Activated CD4-positive, alpha-beta memory T cell treated with anti-CD3 and anti-CD28 coated beads for 36 hours (primary cell): Measurements from ENCODE around the gene CMAS. TPM values are rescaled to one million over a fixed set of nuclear protein-coding genes. Genes with fewer than 3 reads are reported as not detected.

ENCODE experiments used
- CTCF ChIA-PET: fragments of 350-600 bp; sonication (Branson Sonifier 250); formaldehyde crosslinking; loops from one replicate; lab custom pipeline; 2021; ENCODE audit warnings: antibody characterized with exemption, inconsistent platforms; lab: Charles Lee
- POLR2A ChIA-PET: fragments of 350-600 bp; sonication (Branson Sonifier 250); formaldehyde crosslinking; loops from one replicate; lab custom pipeline; 2021; ENCODE audit warnings: antibody characterized with exemption; lab: Charles Lee
- DNase-seq: peaks from one replicate; pipeline ENCODE4 v3.0.0-alpha.2; 2020
- H3K27ac Mint-ChIP-seq: one replicate; pipeline ENCODE4 v1.8.0; 2021; ENCODE audit warnings: mixed read lengths
- H3K27me3 Mint-ChIP-seq: one replicate; pipeline ENCODE4 v1.8.0; 2021; ENCODE audit warnings: mixed read lengths
- H3K36me3 Mint-ChIP-seq: one replicate; pipeline ENCODE4 v1.8.0; 2021; ENCODE audit warnings: mixed read lengths
- H3K4me1 Mint-ChIP-seq: one replicate; pipeline ENCODE4 v1.8.0; 2021; ENCODE audit warnings: low read depth, mixed read lengths
- H3K4me3 Mint-ChIP-seq: one replicate; pipeline ENCODE4 v1.8.0; 2021; ENCODE audit warnings: mild to moderate bottlenecking, mixed read lengths
- H3K9me3 Mint-ChIP-seq: one replicate; pipeline ENCODE4 v1.8.0; 2021; ENCODE audit warnings: mixed read lengths
- intact Hi-C: fragments of 100-400 bp; cut with micrococcal nuclease; formaldehyde crosslinking; loops from one replicate; pipeline ENCODE4 v1.15.1; 2023
- total RNA-seq, 2 experiments: library from RNA; stranded (reverse); gene quantifications; one replicate each; pipeline ENCODE4 v1.2.3, GENCODE V29; 2021

The CMAS gene
- total RNA-seq, 2 experiments from 2014 or later, result 51.1 to 51.2 TPM

DNA sequence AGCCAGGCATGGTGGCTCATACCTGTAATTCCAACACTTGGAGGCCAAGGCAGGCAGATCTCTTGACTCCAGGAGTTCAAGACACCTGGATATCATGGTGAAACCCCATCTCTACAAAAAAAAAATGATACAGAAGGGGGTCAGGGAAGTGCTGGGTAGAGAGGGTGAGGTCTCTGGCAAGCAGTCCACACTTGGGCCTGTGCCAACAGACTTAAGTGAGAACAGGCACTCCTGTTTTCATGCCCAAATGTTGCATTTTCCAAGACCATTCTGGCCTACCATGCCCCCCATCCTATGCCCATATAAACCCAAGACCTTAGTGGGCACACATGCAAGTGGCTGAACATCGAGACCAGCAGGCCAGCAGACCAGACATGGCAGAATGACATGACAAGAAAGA, 16.0 kb upstream of the CMAS start:
- Mint-ChIP-seq H3K27ac (no peak overlapping the region), H3K4me1 (peaks cover 6% of the 10 kb centered on the region), H3K36me3 (no peaks in the 10 kb centered on the region), H3K9me3 (no peaks in the 10 kb centered on the region), H3K27me3 (no peaks in the 10 kb centered on the region), H3K4me3 (no peak overlapping the region)
- DNase-seq, result no peak
- POLR2A ChIA-PET, result no interaction called here
- intact Hi-C loops, result no loop called here
- CTCF ChIA-PET, result no interaction called here

DNA sequence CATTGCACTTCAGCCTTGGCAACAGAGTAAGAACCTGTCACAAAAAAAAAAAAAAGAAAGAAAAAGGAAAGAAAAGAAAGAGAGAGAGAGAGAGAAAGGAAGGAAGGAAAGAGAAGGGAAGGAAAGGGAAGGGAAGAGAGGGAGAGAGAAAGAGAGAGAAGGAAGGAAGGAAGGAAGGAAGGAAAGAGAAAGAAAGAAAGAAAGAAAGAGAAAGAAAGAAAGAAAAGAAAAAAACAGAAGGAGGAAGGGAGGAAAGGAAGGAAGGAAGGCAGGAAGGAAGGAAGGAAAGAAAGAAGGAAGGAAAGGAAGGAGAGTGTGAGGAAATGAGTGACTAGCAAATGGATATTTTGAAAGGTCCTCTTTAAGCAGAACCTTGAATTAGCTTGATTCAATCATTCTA, 13.3 kb upstream of the CMAS start:
- intact Hi-C loops, result no loop called here
- ChIA-PET POLR2A (no interaction called here), CTCF (no interaction called here)
- Mint-ChIP-seq H3K4me3 (no peak overlapping the region), H3K36me3 (no peaks in the 10 kb centered on the region), H3K27ac (no peak overlapping the region), H3K9me3 (no peaks in the 10 kb centered on the region), H3K4me1 (peaks cover 6% of the 10 kb centered on the region), H3K27me3 (no peaks in the 10 kb centered on the region)
- DNase-seq, result no peak

DNA sequence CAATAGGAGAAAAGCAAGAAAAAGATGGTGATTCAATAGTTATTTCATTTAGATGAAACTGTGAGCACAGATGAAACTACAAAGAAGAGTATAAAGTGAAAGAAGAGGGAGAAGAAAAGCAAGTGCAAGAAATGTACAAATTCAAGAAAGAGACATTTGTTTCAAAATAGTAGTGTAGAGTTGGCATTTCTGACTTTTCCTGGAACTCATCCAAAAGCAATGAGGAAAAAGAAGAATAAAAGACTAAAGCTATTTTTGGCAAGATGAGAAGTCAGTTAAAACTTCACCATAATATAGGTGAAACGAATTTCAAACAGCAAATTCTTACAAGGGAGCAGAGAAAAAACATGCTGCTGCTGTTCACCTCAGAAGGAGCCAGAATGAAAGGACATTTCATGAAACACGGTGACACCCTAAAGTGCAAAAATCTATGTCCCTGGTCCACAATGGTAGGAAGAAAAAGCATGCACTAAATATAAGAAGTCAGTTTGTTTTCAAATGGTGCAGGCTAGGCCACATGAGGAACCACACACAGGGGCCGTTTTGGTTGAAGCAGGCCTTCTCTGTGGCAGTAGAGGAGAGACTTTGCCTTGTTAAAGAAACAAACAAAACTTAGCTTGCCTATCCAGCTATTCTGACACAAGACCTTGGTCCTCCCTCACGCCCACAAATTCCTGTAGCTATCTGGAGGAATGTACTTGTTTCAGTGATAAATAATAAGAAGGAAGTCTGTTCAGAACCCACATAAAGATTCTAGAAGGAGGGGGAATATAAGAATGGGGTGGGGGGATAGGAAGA, 11.1 kb upstream of the CMAS start:
- H3K9me3 Mint-ChIP-seq, result no peaks in the 10 kb centered on the region
- H3K27ac Mint-ChIP-seq, result no peak overlapping the region
- intact Hi-C loops, result no loop called here
- peaks cover 6% of the 10 kb centered on the region for H3K4me1 Mint-ChIP-seq
- H3K4me3 Mint-ChIP-seq, result no peak overlapping the region
- H3K36me3 Mint-ChIP-seq, result no peaks in the 10 kb centered on the region
- H3K27me3 Mint-ChIP-seq, result no peaks in the 10 kb centered on the region
- ChIA-PET POLR2A (no interaction called here), CTCF (interaction anchor here (0.6 to 1.4 kb wide), 3 partner anchors 10 to 275 kb away, joined by 3 read pairs; no protein-coding TSS in a partner anchor)
- no peak for DNase-seq

DNA sequence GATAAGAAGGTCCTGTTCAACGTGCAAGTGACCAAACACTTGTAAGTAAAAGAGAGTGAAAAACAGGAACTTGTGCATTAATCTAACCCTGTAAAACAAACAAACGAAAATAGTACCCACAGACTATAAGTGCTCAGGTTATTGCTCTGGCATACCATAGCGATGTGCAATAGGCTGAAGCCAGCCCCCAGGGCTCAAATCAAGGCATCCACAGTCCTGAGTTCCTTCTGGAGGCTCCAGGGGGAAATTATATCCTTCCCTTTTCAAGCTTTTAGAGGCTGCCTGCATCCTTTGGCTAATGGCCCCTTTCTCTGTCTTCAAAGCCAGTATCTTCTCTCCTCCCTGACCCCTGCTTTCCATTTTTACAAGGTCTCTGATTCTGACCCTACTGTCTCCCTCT, 8.1 kb upstream of the CMAS start:
- ChIA-PET CTCF (no interaction called here), POLR2A (no interaction called here)
- Mint-ChIP-seq H3K9me3 (no peaks in the 10 kb centered on the region), H3K27ac (no peak overlapping the region), H3K4me3 (no peak overlapping the region), H3K4me1 (peaks cover 14% of the 10 kb centered on the region), H3K36me3 (no peaks in the 10 kb centered on the region), H3K27me3 (no peaks in the 10 kb centered on the region)
- intact Hi-C loops, result no loop called here
- DNase-seq, result no peak

DNA sequence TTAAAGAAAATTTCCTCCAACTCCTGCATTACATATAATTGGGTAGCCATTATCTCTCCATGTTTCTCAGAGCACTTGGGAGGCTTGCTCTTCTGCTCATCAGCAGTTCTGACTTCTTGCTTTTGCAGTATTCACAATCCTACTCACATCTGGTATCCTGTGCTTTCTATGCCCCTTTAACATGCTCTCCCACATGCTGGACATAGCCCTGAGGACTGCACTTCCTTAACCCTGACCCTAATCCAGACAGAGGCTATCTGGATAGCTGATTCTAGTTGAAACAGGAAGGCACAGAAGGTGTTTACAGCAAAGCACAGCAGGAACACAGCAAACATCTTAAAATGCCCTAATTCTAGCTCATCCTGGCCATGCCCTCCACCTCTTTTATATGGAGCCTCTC, 7.3 kb upstream of the CMAS start:
- Mint-ChIP-seq H3K27ac (no peak overlapping the region), H3K27me3 (no peaks in the 10 kb centered on the region), H3K9me3 (no peaks in the 10 kb centered on the region), H3K36me3 (no peaks in the 10 kb centered on the region), H3K4me1 (peaks cover 17% of the 10 kb centered on the region), H3K4me3 (no peak overlapping the region)
- DNase-seq, result no peak
- CTCF ChIA-PET, result interaction anchor here (0.8 kb wide), 1 partner anchor 341 kb away, joined by 3 read pairs; no protein-coding TSS in a partner anchor
- POLR2A ChIA-PET, result no interaction called here
- intact Hi-C loops, result no loop called here

DNA sequence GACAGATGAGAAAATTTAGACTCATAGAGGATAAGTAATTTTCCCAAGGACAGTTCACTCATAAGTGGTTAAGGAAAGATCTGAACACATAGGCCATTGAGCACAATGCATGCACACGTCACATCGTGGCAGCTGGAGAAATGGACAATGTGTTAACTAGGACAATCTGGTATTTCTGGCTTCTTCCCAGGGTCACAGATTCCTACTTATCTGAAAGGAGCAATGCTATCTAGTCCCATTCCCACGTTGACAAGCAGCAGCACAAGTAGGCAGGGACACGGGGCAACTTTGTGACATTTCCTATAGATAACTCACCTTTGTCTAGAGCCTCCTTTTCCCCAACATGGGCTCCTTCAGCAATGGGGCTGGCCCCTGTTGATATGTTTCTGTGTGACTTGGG, 6.7 kb upstream of the CMAS start:
- Mint-ChIP-seq H3K27ac (no peak overlapping the region), H3K9me3 (no peaks in the 10 kb centered on the region), H3K27me3 (no peaks in the 10 kb centered on the region), H3K4me1 (peaks cover 16% of the 10 kb centered on the region), H3K4me3 (no peak overlapping the region), H3K36me3 (no peaks in the 10 kb centered on the region)
- DNase-seq, result no peak
- POLR2A ChIA-PET, result no interaction called here
- CTCF ChIA-PET, result interaction anchor here (0.8 kb wide), 1 partner anchor 342 kb away, joined by 3 read pairs; no protein-coding TSS in a partner anchor
- intact Hi-C loops, result no loop called here

DNA sequence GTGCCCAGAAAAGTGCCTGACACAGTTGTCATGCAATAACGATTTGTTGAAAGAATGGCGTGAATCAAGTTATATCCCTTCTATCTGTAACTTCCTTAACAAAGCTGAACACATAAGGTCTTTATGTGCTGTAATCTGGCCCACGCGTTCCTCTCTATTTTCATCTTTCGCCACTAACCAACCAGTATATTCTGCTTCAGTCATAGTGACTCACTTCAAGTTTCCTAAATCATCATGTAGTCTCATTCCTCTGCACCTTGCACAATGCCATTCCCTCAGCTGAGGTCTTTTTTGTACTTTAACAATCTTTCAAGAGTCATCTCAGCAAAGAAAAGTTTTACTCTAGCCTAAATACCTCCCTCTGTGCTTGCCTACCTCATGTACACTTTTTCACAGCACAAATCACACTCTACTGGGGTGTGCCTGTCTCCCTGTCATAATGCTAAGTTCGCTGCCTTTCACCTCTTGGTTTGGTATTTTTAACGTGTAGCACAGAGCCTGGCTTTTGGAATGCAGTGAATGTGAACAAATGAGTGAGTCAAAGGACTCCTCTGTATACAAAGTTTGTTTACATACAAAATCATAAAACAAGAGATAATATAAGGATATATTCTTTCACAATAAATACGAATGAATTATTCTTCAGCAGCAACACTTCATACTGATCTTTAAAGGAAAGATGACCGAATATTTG, 2.9 kb upstream of the CMAS start:
- Mint-ChIP-seq H3K27me3 (no peaks in the 10 kb centered on the region), H3K4me3 (no peak overlapping the region), H3K9me3 (no peaks in the 10 kb centered on the region), H3K36me3 (no peaks in the 10 kb centered on the region), H3K4me1 (peaks cover 29% of the 10 kb centered on the region), H3K27ac (no peak overlapping the region)
- ChIA-PET POLR2A (no interaction called here), CTCF (interaction anchor here (1.2 kb wide), 1 partner anchor 416 kb away, joined by 3 read pairs; no protein-coding TSS in a partner anchor)
- intact Hi-C loops, result loop anchor here (10.0 kb wide), 1 partner anchor 582 kb away; the partner anchor contains the start of gene ETNK1
- DNase-seq, result peak; percentile 28

DNA sequence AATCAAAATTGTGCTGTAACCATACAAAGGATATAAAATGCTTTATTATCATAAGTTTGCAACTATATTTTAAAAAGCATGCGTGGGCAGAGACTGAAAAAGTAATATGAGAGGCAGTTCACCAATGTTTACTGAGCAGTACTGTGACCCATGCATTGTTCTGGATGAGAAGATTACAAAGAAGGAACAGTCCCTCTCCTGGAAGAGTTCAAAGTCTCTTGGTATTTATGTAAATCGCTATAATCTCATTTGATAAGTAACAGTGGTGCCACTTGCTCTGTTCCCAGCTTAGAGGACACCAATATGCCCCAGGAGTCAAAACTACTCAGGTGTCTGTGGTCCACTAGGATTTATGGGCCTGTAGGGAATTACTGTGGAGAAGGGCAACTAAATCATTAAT, 2.1 kb upstream of the CMAS start:
- no peak for DNase-seq
- Mint-ChIP-seq H3K27me3 (no peaks in the 10 kb centered on the region), H3K9me3 (no peaks in the 10 kb centered on the region), H3K4me1 (peaks cover 34% of the 10 kb centered on the region), H3K36me3 (peaks cover 5% of the 10 kb centered on the region), H3K4me3 (no peak overlapping the region), H3K27ac (no peak overlapping the region)
- ChIA-PET CTCF (no interaction called here), POLR2A (no interaction called here)
- intact Hi-C loops, result loop anchor here (10.0 kb wide), 1 partner anchor 581 kb away; the partner anchor contains the start of gene ETNK1

DNA sequence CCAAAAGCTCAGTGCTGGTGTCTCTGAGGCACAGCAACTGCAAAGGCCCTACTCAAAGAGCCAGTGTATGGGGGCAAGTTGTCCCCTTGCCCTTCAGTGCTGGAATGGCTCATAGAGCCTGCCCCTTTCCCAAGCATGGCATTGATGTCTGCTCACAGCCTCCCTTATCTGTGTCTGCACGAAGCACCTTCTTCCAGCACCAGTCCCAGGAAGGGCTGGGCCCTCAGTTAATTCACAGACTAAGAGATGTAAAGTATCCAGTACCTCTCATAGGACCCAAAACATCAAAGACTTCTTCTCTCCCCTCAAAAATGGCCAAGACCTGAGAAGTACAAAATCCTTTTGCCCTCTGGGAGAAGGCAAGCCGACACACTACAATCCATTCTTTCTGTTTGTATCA, 1.6 kb upstream of the CMAS start:
- Mint-ChIP-seq H3K4me3 (no peak overlapping the region), H3K4me1 (peaks cover 39% of the 10 kb centered on the region), H3K27ac (no peak overlapping the region), H3K27me3 (no peaks in the 10 kb centered on the region), H3K36me3 (peaks cover 7% of the 10 kb centered on the region), H3K9me3 (no peaks in the 10 kb centered on the region)
- intact Hi-C loops, result loop anchor here (10.0 kb wide), 1 partner anchor 580 kb away; the partner anchor contains the start of gene ETNK1
- DNase-seq, result no peak
- ChIA-PET CTCF (no interaction called here), POLR2A (no interaction called here)

DNA sequence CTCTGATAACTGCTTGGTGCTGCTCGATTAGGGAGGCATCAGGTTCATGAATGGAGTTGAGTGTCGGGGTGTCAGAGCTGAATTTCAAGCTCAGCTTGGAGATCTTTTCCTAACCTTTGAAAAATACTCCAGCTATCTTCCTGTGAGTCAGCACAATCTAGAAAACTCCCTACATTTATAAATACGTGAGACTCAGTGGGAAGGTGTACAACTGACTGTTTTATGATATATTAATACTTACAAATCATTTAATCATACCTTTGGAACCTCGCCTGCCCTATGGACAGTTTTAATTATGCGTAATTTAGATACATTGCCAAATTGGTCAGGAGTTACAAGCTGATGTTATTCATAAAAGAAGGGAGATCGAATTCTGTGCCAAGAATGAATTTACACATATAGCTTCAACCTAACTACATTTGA, 961 bp downstream of the CMAS start:
- peaks cover 51% of the 10 kb centered on the region for H3K4me1 Mint-ChIP-seq
- peaks cover 10% of the 10 kb centered on the region for H3K36me3 Mint-ChIP-seq
- DNase-seq, result no peak
- peak overlapping the region; percentile 89 for H3K27ac Mint-ChIP-seq
- CTCF ChIA-PET, result interaction anchor here (1.5 to 1.8 kb wide), 4 partner anchors 29 to 413 kb away, joined by 6 to 13 read pairs (median 9); no protein-coding TSS in a partner anchor
- no peaks in the 10 kb centered on the region for H3K9me3 Mint-ChIP-seq
- intact Hi-C loops, result loop anchor here (1.0 to 10.0 kb wide), 5 partner anchors 115 to 610 kb away; partner anchors contain the start of genes ETNK1, GOLT1B, LDHB and PYROXD1
- peak overlapping the region; percentile 96 for H3K4me3 Mint-ChIP-seq
- H3K27me3 Mint-ChIP-seq, result no peaks in the 10 kb centered on the region
- POLR2A ChIA-PET, result interaction anchor here (1.3 to 2.1 kb wide), 2 partner anchors 8 to 389 kb away, joined by 5 to 9 read pairs; partner anchors contain the start of gene LDHB

DNA sequence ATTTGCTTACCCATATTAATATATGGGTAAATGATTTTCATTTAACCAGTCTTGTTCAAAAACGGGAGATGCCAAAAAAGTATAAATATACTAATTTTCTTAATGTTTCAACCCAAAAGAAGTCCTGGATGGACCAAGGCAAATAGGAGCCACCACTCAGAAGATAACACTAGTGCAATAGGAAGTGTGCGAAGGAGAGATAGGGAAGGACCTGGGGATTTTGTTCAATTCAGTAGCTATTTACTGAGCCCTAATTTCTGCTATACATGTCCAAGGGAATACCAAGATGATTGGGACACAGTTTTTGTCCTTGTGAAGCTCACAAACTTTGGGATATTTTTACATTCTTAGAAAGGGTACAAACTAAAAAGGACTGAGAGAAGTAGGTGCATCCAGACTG, 1.5 kb downstream of the CMAS start:
- ChIA-PET POLR2A (interaction anchor here (1.3 to 2.1 kb wide), 2 partner anchors 8 to 390 kb away, joined by 5 to 9 read pairs; partner anchors contain the start of gene LDHB), CTCF (interaction anchor here (1.5 to 1.8 kb wide), 4 partner anchors 30 to 412 kb away, joined by 6 to 13 read pairs (median 9); no protein-coding TSS in a partner anchor)
- H3K4me3 Mint-ChIP-seq, result peak overlapping the region; percentile 96
- DNase-seq, result no peak
- no peak overlapping the region for H3K27ac Mint-ChIP-seq
- H3K27me3 Mint-ChIP-seq, result no peaks in the 10 kb centered on the region
- no peaks in the 10 kb centered on the region for H3K9me3 Mint-ChIP-seq
- intact Hi-C loops, result loop anchor here (2.0 to 10.0 kb wide), 4 partner anchors 115 to 610 kb away; partner anchors contain the start of genes ETNK1, GOLT1B, PYROXD1 and RECQL
- peaks cover 46% of the 10 kb centered on the region for H3K4me1 Mint-ChIP-seq
- H3K36me3 Mint-ChIP-seq, result peaks cover 10% of the 10 kb centered on the region
